Measurements from ENCODE around the gene TMEM45A. TPM values are rescaled to one million over a fixed set of nuclear protein-coding genes. Genes with fewer than 3 reads are reported as not detected.
A peak's percentile ranks its signal among the peaks of the same experiment; 100 is the strongest.
"Not testable (repeated sequence)": the region's sequence is repeated elsewhere in the genome, so short reads cannot be mapped to it uniquely, and the experiment has no call there.

TMEM45A gene
- total RNA-seq, 1 donor from 2014 or later, result 9.0 TPM

DNA sequence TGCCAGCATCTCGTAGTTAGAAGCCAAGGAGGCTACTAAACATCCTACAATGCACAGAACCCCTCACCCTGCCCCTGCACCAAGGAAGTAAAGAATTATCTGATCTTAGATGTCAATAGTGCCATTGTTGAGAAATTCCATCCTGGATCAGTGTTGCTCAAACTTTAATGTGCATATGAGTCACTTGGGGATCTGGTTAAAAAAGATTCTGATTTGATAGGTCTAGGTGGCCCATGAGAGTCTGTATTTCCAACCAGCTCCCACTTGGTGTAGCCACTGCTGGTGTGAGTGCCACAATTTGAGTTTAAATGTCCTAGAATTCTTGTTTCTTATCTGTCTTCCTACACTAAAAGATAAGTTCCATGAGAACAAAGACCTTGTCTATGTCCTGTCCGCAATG lies 43.7 kb downstream of the TMEM45A start:
- no peak for DNase-seq

DNA sequence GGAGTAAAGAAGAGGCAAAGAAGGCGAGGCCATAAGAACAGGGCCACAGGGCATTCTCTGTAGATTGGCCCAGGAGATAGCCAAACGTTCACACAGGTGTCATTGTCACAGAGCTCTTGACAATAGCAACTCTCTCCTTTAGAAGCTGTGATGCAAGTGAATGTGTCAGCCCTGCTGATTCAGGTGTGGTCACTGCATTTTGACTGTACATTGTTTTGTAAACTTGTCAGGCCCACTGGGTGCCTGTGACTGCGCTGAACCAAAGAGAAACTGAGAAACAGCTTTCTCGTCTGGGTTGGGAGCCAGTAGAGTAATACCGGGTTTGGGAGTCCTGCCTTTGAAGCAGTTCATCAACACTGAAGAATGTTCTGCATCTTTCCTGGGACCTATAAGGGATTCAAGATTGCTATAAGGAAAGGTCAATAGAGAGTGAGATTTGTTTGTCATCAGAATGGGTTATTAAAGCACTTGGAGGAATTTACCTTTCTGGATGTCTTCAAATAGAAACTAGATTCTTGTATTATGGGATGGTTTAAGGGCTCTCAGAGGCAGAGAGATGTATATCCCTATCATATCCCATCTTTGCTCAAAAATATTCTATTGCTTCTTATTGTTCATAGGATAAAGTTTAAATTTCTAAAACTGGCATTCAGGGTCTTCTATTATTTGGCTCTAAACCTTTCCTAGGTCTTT lies 45.4 kb downstream of the TMEM45A start:
- DNase-seq, result no peak

DNA sequence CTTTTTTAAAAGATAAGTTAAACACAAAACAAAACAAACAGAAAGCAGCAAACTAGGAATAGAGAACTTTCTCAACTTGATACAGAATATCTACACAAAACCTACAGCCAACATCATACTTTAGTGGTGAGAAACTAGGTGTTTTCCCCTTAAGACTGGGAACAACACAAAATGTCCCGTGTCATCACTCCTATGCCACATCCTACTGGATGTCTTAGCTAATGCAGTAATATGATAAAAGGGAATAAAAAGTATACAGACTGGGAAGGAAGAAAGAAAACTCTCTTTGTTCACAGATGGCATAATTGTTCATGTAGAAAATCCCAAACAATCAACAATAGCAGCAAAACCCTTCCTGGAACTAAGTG lies 45.9 kb downstream of the TMEM45A start:
- DNase-seq, result no peak

DNA sequence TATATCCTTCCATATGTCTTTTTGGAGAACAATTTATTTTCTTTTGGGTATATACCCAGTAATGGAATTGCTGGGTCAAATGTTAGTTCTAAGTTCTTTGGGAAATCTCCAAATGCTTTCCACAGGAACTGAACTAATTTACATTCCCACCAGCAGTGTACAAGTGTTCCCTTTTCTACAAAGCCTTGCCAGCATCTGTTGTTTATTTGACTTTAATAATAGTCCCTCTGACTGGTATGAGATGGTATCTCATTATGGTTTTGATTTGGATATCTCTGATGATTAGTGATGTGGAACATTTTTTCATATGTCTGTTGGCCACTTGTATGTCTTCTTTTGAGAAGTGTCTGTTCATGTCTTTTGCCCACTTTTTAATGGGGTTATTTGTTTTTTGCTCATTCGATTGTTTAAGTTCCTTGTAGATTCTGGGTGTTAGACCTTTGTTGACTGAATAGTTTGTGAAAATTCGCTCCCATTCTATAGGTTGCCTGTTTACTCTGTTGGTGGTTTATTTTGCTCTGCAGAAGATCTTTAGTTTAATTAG lies 48.4 kb downstream of the TMEM45A start:
- DNase-seq, result no peak

DNA sequence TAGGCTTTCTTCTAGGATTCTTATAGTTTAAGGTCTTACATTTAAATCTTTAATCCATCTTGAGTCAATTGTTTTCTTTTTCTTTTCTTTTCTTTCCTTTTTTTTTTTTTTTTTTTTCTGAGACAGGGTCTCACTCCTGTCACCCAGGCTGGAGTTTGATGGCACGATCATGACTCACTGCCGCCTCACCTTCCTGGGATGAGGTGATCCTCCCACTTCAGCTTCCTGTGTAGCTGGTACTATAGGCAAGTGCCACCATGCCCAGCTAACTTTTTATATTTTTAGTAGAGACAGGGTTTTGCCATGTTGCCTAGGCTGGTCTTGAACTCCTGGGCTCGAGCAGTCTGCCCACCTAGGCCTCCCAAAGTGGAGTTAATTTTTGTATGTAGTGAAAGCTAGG lies 49.0 kb downstream of the TMEM45A start:
- DNase-seq, result not testable (repeated sequence)

DNA sequence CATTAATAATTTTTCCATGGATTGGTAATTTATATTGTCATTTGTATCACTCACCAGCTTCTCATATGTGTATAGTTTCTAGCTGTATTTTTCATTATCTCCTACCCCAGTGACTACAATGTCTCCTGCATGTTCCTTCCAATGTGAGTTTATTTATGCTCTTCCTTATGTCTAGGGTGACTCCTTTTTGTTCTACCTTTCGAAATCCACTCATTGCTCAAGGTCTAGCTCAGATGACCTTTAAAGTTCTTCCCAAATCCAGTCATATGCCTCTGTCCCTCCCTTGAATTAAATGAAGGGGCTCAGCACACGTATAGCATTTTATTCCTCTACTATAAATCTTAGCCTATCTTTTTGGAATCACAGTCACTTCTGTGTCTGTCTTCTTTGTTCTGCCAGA lies 53.0 kb downstream of the TMEM45A start:
- DNase-seq, result no peak

DNA sequence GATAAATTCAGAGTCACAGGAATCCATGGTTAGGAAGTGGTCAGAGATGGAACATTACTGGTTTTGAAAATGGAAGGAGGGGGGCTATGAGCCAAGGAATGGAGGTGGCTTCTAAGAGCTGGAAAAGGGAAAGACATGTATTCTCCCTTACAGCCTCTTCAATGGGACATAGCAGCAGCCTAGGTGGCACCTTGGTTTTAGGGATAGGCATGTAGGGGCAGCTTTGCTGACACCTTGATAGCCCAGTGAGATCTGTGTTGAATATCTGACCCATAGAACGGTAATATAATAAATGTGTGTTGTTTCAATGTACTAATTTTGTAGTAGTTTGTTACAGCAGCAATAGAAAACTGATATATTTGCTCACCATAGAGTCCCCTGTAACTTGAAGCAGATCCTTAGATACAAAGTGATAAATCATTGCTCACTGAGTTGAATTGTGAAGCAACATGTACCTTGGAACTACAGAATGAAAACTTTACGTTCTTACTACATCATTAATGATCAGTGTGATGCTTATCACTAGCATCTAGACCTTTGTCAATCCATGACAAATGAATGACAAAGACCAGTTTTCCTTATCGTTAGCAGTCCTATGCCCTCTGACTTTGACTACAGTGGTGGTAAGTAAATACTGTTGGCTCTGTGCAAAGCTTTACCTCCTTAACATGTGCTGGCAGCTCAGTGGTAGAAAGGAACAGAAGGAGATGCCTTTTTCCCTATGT lies 53.8 kb downstream of the TMEM45A start:
- no peak for DNase-seq

DNA sequence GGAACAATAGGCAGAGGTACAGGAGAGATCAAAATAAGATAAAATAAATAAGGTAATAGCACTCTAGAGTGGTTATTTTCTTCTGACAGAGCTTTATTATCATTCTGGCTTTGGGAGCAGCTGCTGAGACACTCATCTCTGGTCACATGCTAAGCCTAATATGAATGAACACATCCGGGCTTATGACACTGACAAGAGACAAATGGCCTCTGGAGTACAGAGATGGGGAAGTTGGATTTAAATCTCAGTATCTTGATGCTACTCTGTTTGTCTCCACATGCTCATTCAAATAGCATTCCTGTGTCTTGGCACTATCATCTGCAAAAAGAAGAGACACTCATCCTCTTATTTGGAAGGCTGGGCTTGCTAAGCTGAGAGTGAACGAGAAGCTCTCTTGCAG lies 55.6 kb downstream of the TMEM45A start:
- no peak for DNase-seq

DNA sequence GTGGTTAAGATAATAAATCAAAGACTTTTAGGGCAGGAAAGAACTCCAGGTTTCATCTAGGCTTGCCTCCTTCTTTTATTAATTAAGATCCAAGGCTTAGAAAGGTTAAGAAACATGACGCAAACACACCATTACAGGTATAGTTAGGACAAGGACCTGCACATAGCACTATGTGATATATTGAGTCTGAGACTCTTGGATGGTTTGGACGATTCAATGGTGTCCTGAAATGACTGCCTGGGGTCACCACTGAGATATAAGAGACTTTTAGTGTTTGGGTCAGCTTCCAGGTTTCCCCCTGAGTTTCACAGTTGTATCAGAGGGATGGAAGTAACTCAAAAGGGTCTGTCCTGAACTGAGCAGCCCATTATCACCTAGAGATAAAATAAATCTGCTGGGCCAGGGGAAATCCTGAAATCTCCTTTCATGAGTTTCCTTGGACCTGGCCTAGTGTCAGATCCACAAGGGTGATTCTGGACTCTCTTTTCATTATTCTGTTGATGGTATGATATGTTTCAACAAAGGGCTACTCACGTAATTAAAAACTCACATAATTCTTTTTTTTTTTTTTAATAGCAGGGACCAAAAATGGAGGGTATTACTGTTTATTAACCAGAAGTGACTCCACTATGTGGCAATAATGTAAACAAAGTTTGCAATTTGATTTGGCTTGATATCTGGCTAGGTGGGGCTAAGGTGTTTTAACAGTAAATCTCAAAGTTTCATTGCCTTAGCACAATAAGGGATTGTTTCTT lies 61.4 kb downstream of the TMEM45A start:
- DNase-seq, result no peak

DNA sequence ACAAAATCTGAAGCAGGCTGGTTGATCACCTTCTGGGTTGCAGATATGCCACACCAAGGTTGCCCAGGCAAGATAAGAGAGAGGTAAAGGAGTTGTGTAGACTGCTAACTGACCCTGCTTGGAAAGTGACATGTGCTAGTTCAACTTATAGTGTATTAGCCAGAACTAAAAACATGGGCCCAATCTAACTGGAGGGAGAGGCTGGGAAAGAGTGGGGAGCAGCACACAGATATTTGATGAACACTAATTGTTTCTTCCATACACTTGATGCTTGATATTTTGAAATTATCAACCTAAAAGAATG lies 61.9 kb downstream of the TMEM45A start:
- no peak for DNase-seq

DNA sequence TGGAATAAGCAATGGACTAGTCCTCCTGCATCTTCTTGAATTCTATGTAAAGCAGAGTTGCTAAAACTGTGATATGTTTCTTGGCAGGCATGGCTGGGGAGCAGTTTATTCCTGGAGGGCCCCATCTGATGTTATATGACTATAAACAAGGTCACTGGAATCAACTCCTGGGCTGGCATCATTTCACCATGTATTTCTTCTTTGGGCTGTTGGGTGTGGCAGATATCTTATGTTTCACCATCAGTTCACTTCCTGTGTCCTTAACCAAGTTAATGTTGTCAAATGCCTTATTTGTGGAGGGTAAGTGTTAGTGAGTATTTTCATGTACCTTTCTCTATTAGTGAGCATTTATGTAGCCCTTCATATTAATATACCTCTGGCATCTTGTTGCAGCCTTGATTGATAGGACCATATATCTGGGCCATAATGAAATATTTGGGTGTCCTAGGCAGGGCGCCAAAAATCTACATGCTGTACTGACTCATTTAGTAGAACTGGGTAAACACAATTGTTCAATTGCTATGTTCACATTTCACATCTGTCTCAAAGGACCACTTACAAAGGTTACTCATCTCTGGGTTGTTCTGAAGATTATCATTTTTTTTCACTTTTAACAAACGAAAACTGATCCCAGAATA lies 64.4 kb downstream of the TMEM45A start:
- peak; percentile 33 for DNase-seq

DNA sequence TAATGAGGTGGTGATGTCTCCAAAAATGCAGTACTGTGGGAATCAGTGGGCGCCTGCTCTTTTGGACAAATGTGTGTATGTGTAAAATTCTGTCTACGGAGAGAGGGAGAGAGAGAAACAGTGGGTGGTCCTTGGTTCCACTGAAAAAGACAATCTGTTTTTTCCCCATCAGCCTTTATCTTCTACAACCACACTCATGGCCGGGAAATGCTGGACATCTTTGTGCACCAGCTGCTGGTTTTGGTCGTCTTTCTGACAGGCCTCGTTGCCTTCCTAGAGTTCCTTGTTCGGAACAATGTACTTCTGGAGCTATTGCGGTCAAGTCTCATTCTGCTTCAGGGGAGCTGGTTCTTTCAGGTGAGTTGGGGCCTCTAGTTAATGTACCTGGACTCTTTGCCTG lies 65.8 kb downstream of the TMEM45A start:
- DNase-seq, result no peak

DNA sequence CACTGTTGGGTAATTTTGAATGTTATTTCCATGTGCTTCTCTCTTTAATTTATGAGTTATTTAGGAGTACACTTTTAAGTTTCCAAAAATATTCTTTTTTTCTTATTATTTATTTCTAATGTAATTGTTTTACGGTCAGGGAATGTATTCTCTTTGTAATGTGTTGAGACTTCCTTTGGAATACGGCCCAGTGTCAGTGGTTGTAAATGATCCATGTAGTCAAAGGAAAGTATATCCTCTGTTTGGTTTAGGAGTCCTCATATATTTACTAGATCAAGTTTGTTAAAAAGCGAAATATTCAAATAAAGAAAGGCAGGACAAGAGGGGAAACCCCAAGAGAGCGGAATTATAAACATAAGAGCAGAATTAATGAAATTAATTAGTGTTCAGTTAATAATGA lies 68.0 kb downstream of the TMEM45A start:
- DNase-seq, result no peak

DNA sequence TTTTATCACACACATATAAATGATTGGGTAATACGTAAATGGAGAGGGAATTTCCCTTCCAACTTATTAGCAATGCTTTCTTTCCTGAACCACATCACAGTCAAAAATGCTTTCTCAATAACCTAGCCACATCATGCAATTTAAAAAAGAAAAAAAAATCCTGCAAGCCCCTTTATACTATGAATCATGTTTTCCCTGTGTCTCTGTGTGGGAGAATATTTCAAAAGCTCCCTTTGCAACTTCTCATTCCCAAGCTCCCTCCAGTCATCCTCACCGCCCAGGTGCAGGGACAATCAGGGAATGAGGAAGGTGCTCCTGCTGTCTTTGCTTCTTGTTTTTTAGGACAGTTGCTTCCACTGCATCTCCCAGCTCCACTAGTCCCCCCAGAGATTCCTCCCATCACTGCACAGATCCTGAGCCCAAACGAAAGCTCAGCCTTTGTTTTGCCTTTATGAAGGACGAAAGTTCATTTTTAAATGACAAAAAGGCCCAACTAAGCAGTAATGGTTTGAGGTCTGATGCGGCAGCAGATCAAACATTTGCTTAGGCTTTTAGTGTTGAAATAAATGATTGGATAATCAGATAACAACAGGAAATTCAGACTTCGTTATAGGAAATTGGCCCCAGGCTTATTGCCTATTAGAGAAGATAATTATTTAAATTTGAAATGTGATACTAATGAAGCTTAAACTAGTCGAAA lies 69.2 kb downstream of the TMEM45A start:
- no peak for DNase-seq

DNA sequence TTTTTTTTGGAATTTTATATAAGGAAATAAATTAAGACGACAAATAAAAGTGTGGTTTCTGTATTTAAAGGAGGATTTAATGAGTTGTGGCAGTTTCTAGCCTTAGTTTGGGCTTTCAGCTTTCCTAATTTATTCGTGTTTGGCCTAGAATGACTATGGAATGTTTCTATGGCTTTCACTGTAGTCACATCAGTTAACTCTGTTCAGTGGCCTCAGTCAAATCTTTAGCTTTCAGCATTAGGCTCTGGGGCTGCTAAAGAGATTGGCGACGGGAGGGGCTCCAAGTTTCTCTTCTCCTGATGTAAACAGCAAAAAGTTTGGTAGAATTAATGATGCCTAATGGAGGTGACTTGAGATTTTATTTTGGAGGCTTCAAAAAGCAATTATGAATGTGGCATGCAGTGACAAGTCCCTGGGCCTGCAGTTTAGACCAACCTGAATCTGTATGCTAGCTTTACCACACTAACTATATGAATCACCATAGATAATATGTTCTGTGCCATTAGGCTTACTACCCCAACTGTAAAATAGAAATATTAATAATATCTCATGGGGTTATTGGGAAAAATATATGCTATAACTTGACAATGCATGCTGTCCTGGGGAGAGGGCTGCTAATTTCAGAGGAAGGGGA lies 69.9 kb downstream of the TMEM45A start:
- no peak for DNase-seq

DNA sequence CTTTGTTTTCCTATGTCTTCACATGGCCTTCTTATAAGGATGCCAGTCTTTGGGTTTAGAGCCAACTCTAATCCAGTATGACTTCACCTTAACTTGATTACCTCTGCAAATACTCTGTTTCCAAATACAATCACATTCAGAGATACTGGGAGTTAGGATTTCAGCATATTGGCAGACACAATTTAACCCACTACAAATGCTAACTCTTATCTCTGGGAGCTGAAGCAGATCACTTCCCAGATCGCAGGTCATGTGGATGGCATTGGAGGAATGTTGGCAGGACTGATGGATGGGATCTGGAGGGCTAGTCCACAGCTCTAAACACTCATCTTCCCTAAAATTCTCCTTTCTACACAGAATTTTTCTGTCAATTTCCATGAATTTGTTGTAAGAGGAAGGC lies 70.8 kb downstream of the TMEM45A start:
- DNase-seq, result no peak

DNA sequence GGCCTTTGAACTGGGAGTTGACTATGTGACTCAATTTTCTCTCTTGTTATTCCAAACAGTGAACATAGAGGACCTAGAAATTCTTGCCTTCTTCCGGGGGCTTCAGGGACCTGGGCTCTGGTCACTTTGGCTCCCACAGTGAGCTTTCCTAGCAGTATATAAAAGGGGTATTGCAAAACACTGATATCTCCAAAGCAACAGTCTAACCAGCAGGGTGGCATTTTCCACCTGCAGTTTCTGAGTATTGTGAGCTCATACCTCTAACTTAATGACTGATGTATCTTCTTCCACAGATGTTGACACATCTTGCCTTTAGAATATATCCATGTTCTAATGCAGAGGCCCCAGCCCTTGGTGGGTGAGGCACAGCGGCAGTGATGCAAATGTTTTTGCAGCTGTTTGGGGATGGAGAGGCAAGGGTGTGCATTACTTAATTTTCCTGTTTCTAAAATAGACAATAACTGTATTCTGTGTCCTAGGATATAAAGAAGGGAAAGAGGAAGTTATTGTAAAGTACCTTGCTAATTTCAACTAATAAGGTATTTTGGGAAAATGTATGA lies 71.3 kb downstream of the TMEM45A start:
- DNase-seq, result no peak

DNA sequence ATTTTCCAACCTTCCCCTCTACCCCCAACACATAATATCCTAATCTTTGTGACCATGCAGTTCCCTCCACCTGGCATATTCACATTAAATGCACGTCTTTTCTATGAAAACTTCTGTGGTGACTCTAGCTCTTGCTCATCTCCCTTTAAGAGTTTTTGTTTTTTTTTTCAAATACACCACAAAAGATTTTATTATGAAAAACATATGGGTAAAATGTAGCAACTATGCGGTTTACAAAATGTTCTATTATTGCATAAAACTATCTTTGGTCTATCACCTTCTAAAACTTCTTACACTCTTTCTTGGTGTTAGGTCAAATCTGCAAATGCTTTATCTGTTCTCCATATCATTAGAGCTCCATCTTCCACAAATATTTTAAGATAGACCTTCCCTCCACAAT lies 78.4 kb downstream of the TMEM45A start:
- DNase-seq, result no peak

DNA sequence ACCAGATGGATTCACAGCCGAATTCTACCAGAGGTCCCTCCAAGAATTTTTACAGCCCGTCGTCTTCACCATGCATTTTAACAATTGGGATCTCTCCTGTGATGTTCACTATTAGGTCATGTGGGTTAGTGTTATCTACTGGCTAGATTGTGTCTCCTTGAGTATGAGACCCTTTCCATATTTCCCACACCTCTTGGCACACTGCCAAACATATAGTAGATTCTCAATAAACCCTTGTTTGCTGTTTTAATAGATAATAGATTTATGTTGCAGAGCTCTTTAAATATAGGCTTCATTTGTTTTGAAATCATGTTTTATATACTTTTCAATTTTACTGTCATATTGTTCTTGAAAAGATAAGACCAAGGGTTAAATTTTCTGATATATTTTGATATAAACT lies 82.1 kb downstream of the TMEM45A start:
- DNase-seq, result no peak

DNA sequence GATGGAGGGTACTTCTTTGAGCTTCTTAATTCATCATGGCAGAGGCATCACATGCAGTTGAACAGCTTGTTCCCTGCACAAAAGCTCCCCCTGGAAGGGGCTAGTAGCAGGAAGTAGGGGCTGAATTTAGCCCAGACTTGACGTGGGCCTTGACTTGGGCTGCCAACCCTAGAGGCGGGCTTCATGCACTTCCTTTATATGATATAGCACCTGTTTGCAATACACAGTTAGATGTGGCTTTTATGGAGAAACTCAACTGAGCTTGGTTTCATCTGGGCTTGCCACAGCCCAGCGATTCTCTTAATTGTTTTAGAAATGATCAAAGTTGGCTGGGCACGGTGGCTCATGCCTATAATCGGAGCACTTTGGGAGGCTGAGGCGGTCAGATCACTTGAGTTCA lies 83.3 kb downstream of the TMEM45A start:
- no peak for DNase-seq

DNA sequence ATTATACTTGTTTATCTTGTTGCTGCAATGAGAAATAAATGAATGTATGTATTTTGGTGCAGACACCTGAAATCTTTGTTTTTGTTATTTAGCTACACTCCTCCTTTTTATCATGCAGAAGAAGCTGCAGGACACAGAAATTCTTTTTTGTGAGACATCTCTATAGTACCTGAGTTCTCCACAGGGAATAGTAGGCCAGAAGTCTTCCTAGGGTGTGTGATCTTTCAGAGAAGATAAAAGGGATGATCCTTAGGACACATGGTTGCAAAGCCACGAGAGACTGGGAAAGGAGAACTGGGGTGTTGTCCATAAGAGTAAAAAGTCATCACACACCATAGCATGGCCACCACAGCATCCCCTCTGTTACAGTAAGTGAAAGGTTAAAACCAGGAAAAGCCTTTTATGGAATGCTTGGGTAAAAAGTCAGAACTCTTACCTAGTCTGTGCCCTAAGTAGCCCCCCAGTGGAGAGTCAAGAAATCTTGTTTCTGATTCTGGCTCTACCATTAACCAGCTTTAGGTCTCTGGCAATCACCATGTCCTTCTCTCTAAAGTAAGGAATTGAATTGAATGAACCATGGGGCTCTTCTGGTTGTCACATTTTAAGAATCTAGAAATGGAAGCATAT lies 85.1 kb downstream of the TMEM45A start:
- DNase-seq, result no peak
